ENCODE data around the gene ARIH2.

GRCh38 chr3:49005998-49006397 is 87.4 kb downstream of the ARIH2 start:
- no peak for TF ChIP-seq EZH2 (IDR thresholded peaks at IDR 0.05; ENCODE audit: low read depth, unreplicated experiment)
- TF ChIP-seq EZH2phosphoT487 (IDR thresholded peaks at IDR 0.05; ENCODE audit: unreplicated experiment), result no peak
- TF ChIP-seq CTCF (conservative IDR thresholded peaks at IDR 0.05; ENCODE audit: low read depth in 2 of 2), result no peak
